ENCODE results near the gene ST3GAL6. TPM values are rescaled to one million over a fixed set of nuclear protein-coding genes. Genes with fewer than 3 reads are reported as not detected.

ST3GAL6 gene
- total RNA-seq, 1 experiment from 2014 or later: 271 TPM

DNA sequence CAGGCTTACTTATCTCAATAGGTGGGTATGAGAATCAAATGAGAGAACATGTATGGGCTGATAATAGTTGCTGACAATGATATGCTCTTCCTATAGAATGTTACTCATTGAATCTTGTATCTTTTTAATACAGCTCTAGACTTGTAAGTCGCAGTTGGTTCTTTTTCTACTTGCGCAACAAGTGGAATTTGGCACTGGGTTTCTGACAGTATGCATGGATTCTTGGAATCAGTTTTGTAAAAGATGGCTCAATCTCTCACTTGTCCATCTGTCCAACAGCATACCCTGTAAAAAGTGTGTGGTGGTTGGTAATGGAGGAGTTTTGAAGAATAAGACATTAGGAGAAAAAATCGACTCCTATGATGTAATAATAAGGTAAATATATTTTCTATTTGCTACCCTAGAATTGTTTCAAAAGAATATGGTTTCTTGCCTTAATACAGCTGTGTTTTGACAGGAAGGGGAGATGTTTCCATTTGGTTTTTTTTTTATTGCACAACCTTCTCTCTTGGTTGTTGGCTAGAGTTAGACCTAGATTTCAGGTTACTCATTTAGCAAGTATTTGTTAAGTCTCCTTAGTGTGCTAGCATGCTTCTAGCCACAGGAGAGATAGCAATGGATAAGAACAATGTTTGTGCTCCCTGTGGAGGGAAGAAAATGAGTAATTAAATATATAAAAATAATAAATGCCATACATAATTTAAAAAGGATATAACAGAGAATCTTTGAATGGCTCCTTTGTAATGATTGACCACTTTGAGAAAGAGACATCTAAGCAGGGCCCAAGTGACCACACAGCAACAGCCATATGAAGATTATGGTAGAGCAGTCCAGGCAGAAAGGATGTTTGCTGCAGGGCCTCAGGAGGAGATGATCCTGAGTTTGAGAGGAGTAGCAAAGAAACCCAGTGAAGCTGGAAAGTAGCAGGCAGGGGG, 21.8 kb downstream of the ST3GAL6 start:
- in situ Hi-C loops (cut with HindIII; ENCODE audit: low pct_unique_long_range_greater_than_20kb, low sequenced_read_pairs): loop anchor here (25.0 kb wide), 1 partner anchor 173 kb away; no protein-coding TSS in a partner anchor
- no peak for DNase-seq (ENCODE audit: low read depth, low spot score)

DNA sequence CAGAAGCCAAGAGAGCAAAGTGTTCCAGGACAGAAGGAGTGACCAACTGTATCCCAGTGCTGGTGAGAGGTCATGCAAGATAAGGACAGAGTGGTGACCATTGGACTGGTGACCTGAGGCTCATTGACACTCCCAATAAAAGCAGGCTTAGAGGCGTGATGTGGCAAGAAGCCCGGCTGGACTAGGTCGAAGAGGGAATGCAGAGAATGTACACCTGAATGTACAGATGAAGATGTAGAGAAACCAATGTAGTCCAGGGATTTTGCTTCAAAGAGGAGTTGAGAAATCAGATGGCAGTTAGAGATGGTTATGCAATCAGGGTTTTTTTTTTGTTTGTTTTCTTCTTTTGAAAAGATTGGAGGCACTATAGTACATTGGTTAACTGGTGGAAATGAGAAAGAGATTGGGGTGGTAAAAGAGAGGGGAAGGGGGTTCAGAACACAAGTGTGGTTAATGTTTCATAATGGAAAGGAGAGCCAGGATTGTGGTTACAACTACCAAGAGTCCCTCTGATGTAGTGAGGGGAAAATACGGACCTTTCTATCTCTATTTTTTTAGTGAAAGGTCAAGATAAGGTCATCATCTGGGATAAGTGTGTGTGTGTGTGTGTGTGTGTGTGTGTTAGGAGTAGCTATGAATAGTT, 23.3 kb downstream of the ST3GAL6 start:
- in situ Hi-C loops (cut with HindIII; ENCODE audit: low pct_unique_long_range_greater_than_20kb, low sequenced_read_pairs): loop anchor here (25.0 kb wide), 1 partner anchor 174 kb away; no protein-coding TSS in a partner anchor
- DNase-seq (ENCODE audit: low read depth, low spot score): no peak

GRCh38 chr3:98787181-98787580, 24.0 kb downstream of the ST3GAL6 start:
- in situ Hi-C loops (cut with HindIII; ENCODE audit: low pct_unique_long_range_greater_than_20kb, low sequenced_read_pairs): loop anchor here (25.0 kb wide), 1 partner anchor 175 kb away; no protein-coding TSS in a partner anchor
- peak; percentile 87 for DNase-seq (ENCODE audit: low read depth, low spot score)

DNA sequence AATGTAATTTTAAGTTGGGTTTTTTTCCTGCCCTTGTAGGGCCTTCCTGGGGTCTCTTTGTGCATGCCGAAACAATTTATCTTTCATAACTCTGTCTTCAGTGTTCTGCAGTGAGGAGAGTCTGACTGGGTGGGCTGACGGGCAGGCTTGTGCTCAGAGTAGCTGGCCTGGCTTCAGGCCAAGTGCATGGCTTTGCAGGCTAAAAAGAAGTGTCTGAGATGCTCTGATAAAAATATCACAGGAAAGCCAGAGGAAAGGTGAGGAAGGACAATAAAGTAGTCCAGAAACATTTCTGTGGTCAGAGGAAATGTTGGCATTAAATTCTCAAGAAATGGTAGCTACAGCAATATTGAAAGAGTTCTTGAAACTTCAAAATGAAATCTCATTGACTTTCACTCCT, 25.5 kb downstream of the ST3GAL6 start:
- DNase-seq (ENCODE audit: low read depth, low spot score): no peak
- in situ Hi-C loops (cut with HindIII; ENCODE audit: low pct_unique_long_range_greater_than_20kb, low sequenced_read_pairs): loop anchor here (25.0 kb wide), 1 partner anchor 176 kb away; no protein-coding TSS in a partner anchor

DNA sequence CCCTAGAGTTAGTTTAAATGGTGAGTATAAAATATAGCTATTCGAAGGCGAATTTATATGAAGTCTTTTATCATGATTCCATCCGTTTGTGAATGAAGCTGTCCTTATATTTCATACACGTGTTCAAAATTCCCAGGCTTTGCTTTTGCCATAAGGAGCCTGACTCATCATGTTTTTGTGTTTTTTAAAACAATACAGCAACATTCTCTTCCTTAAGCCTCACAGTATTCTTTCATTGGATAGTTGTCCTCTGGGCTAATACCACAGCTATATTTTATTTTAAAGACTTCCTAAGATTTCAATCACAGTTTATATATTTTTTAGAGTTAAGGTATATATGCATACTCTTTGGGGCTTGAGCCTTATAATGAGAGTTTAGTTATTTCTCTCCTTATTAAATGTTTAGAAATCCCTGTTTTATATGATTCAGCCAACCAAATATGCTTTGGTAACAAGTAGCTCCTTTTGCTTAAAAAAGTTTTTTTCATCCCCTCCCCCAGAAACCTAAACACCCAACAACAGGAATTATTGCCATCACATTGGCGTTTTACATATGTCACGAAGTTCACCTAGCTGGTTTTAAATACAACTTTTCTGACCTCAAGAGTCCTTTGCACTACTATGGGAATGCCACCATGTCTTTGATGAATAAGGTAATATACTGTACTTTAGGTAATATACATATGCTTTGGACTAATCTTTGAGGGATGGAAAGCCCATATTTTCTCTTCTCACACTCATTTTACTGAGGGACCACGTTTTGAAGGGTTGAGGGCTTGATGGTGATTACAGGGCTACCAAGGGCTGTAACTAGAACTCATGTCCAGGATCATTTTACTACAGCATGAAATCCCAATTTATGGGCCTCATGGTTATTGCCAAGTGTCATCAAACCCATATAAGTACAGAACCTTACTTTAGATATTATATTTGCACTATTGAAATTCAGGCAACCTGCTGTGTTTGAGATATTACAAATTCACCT, 28.5 kb downstream of the ST3GAL6 start:
- in situ Hi-C loops (cut with HindIII; ENCODE audit: low pct_unique_long_range_greater_than_20kb, low sequenced_read_pairs): loop anchor here (25.0 kb wide), 1 partner anchor 179 kb away; no protein-coding TSS in a partner anchor

GRCh38 chr3:98793971-98794370, 30.8 kb downstream of the ST3GAL6 start:
- DNase-seq (ENCODE audit: low read depth, low spot score): no peak
- in situ Hi-C loops (cut with HindIII; ENCODE audit: low pct_unique_long_range_greater_than_20kb, low sequenced_read_pairs): loop anchor here (25.0 kb wide), 1 partner anchor 182 kb away; no protein-coding TSS in a partner anchor

More for the DNA sequence above, 28.5 kb downstream of the ST3GAL6 start:
- DNase-seq (ENCODE audit: low read depth, low spot score): no peak

DNA sequence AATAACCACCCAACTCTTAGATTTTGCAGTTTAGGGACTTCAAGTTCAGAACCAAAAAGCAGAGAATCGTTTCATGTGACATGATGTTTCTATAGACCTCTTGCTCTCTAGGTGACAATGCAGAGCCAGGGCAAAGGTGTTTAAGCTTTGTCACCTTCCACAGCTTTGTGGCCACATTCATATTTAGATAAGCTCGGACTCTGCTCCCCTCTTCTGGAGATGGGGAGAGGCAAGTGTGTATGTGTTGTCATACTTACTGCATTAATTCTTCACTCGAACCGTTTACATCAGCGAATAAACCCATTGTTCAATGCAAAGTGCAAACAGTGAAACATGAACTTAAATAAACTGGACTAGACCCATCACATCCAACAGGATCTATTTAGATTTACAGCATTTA, 33.2 kb downstream of the ST3GAL6 start:
- DNase-seq (ENCODE audit: low read depth, low spot score): no peak
- in situ Hi-C loops (cut with HindIII; ENCODE audit: low pct_unique_long_range_greater_than_20kb, low sequenced_read_pairs): loop anchor here (25.0 kb wide), 1 partner anchor 184 kb away; no protein-coding TSS in a partner anchor

- no peak for DNase-seq (ENCODE audit: low read depth, low spot score)
- in situ Hi-C loops (cut with HindIII; ENCODE audit: low pct_unique_long_range_greater_than_20kb, low sequenced_read_pairs): loop anchor here (25.0 kb wide), 1 partner anchor 186 kb away; no protein-coding TSS in a partner anchor
These were observed 34.8 kb downstream of the ST3GAL6 start for GRCh38 chr3:98797905-98798304.

DNA sequence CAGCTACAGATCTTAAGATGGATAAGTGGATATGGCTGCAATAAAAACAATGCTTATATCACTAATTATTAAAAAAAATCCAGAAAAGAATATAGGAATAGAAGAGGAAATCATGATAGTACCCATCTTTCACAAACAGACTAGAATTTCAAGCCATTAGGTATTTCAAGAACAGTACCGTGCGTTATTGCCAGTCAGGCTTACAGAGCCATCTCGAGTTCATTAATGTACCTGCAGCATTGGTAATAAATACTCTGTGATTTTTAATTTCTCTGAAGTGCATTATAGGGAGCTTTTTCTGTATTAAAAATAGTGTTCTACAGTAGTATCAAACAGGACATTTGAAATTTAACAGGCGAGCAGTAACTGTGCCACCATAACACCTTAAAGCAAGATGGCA, 35.7 kb downstream of the ST3GAL6 start:
- no peak for DNase-seq (ENCODE audit: low read depth, low spot score)
- in situ Hi-C loops (cut with HindIII; ENCODE audit: low pct_unique_long_range_greater_than_20kb, low sequenced_read_pairs): loop anchor here (25.0 kb wide), 1 partner anchor 187 kb away; no protein-coding TSS in a partner anchor

DNA sequence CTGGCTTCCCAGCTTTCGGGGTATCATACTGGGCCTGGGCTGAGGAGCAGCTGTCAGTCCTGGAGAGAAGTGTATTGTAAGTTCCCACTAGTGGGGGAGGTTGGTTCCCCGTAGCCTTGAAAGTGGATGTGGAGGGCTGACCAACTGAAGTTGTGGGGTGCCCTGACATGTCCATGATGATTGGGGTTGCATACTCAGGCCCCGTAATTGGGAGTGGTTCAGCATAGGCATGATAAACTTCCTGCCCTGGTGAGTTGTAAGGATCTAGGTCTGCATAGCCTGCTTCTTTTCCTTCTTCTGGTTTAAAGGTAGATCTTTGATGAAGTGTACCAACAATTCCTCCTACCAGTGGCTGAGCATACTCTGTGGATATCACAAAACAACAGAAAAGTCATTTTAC, 36.3 kb downstream of the ST3GAL6 start:
- in situ Hi-C loops (cut with HindIII; ENCODE audit: low pct_unique_long_range_greater_than_20kb, low sequenced_read_pairs): loop anchor here (25.0 kb wide), 1 partner anchor 187 kb away; no protein-coding TSS in a partner anchor
- DNase-seq (ENCODE audit: low read depth, low spot score): no peak

DNA sequence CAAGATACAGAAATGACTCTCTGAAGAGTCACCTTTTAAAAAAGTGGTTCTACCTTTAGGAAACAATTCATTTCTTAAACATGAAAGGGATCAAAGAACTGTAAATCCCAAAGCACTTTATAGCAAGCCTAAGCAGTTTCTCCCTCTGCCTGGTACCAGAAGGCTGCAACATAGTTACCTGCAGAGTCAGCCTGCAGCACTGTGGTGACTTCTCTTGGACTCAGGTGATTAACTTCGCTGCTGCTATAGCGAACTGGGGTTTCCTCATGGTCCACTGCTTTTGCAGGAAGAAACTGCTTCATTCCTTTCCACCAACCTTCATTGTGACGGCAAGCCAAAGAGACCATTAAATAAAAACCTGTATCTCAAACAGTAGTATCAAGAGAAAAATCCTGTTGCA, 37.3 kb downstream of the ST3GAL6 start:
- in situ Hi-C loops (cut with HindIII; ENCODE audit: low pct_unique_long_range_greater_than_20kb, low sequenced_read_pairs): no loop called here
- DNase-seq (ENCODE audit: low read depth, low spot score): no peak

- in situ Hi-C loops (cut with HindIII; ENCODE audit: low pct_unique_long_range_greater_than_20kb, low sequenced_read_pairs): no loop called here
- DNase-seq (ENCODE audit: low read depth, low spot score): peak; percentile 74
These were observed 38.1 kb downstream of the ST3GAL6 start for GRCh38 chr3:98801043-98801747.

DNA sequence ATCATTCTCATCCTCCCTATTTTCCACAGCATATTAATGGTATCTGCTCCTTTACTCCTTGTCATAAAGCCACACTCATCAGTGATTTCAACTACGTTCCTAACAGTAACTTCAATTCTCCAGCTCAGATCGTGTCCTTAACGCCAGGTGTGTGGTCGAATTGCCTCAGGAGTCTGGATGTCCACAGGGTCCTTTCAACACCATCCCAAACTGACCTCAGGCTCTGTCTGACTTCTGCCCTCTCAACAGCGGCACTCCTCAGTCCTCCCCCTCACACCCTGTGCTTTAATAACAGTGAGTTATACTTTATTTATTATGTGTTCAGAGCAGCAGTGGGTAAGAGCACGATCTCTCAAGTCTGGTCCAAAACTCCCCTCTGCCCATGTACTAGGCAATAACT, 42.4 kb downstream of the ST3GAL6 start:
- DNase-seq (ENCODE audit: low read depth, low spot score): no peak
- in situ Hi-C loops (cut with HindIII; ENCODE audit: low pct_unique_long_range_greater_than_20kb, low sequenced_read_pairs): no loop called here

DNA sequence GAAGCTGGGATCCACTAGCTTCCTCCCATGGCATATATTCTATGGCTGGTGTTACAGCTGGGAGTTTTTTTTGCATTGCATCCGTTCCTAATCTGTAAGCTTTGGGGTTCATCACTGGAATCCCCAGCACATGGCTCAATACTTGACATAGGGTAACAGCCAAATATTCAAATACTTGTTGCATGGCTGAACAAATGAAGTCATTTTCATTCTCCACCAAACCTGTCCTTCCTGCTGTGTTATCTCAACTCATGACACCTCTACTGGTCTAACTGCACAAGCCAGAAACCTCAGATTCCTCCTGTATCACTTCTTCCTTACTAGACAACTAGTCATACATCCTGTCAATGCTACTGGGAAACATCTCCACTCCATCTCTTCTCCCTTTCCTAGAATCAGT, 43.4 kb downstream of the ST3GAL6 start:
- DNase-seq (ENCODE audit: low read depth, low spot score): no peak
- in situ Hi-C loops (cut with HindIII; ENCODE audit: low pct_unique_long_range_greater_than_20kb, low sequenced_read_pairs): no loop called here

- in situ Hi-C loops (cut with HindIII; ENCODE audit: low pct_unique_long_range_greater_than_20kb, low sequenced_read_pairs): no loop called here
These were observed 43.9 kb downstream of the ST3GAL6 start for GRCh38 chr3:98807011-98807410.

DNA sequence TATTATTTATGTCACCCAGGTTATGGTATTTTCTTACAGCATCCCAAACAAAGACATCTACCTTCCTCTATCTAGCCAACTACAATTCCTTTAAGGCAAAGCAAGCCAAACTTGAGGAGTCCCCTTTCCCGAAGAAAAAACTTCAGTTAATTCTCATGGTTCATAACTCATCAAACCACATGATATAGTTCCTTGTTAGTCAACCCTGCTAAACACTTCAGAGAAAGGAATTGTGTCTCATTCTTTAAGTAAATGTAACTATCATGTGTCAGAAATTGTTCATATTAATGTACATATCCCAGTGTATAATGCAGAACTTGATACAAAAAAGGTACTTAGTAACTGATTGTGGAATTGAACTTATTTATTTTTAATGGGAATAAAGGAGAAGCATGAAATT, 44.4 kb downstream of the ST3GAL6 start:
- in situ Hi-C loops (cut with HindIII; ENCODE audit: low pct_unique_long_range_greater_than_20kb, low sequenced_read_pairs): no loop called here
- no peak for DNase-seq (ENCODE audit: low read depth, low spot score)

More at GRCh38 chr3:98807011-98807410, 43.9 kb downstream of the ST3GAL6 start:
- no peak for DNase-seq (ENCODE audit: low read depth, low spot score)

Measured in SK-MEL-5 (cell line).